Stimulated activated CD4-positive, alpha-beta T cell treated with anti-CD3 and anti-CD28 coated beads, Interleukin-2, amount 100 ng/mL, for 4 hours (primary cell): Measurements from ENCODE around the gene SAA1.
"Not testable (repeated sequence)": the region's sequence is repeated elsewhere in the genome, so short reads cannot be mapped to it uniquely, and the experiment has no call there.

Experiments used
- DNase-seq: peaks from one replicate; pipeline ENCODE4 v3.0.0-alpha.2; 2020; ENCODE audit warnings: low read depth

Gene SAA1

DNA sequence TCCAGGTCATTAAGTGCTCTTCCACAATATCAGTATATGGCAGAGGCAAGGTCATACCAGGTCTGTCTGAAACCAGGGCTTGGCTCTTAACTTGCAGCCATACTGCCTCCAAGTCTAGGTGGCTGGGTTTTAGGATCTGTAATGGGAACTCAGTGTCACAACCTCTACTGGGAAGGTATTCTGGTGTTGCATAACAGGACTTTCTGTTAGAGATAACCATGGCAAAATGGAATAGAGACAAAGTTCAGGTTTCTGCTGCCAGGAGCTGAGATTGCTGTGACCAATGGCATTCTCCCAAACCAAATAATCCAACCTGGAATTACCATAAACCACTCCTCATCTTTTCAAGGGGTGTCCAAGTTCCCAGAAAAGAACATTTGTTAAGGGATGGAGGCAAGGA is 6.8 kb upstream of the SAA1 start:
- DNase-seq, result no peak

DNA sequence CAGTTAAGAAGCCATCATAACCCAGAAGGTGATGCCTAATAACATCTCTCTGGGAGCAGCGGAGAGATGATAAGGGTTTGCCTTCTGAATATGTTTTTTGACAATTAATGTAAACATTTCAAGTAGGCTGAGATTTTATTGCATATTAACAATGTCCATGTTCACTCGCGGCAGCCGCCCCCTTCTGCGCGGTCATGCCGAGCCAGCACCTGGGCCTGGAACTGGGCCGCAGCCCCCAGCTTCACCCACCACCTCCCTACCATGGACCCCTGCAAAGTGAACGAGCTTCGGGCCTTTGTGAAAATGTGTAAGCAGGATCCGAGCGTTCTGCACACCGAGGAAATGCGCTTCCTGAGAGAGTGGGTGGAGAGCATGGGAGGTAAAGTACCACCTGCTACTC is 4.3 kb upstream of the SAA1 start:
- DNase-seq, result no peak

DNA sequence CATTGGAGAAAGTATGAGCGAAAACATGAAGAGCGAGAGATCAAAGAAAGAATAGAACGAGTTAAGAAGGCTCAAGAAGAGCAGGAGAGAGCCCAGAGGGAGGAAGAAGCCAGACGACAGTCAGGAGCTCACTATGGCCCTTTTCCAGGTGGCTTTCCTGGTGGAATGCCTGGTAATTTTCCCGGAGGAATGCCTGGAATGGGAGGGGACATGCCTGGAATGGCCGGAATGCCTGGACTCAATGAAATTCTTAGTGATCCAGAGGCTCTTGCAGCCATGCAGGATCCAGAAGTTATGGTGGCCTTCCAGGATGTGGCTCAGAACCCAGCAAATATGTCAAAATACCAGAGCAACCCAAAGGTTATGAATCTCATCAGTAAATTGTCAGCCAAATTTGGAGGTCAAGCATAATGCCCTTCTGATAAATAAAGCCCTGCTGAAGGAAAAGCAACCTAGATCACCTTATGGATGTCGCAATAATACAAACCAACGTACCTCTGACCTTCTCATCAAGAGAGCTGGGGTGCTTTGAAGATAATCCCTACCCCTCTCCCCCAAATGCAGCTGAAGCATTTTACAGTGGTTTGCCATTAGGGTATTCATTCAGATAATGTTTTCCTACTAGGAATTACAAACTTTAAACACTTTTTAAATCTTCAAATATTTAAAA is 3.2 kb upstream of the SAA1 start:
- DNase-seq, result not testable (repeated sequence)

DNA sequence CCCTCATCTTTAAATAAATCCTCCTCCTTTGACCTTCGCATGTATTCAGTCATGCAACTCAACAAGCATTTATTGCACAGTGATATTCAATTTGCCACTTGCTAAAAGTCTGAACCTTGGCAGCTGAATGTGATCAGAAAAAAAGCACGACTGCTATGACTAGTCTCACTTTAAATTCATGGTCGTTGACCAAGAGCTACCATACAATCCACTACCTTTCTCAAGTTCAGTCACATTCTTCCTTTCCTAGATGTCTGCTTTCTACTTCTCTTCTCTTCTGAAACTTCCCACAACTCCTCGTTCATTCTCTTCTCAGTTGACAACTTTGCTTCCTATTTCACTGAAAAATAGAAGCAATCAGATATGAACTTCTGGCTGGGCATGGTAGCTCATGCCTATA is 2.0 kb upstream of the SAA1 start:
- DNase-seq, result no peak

DNA sequence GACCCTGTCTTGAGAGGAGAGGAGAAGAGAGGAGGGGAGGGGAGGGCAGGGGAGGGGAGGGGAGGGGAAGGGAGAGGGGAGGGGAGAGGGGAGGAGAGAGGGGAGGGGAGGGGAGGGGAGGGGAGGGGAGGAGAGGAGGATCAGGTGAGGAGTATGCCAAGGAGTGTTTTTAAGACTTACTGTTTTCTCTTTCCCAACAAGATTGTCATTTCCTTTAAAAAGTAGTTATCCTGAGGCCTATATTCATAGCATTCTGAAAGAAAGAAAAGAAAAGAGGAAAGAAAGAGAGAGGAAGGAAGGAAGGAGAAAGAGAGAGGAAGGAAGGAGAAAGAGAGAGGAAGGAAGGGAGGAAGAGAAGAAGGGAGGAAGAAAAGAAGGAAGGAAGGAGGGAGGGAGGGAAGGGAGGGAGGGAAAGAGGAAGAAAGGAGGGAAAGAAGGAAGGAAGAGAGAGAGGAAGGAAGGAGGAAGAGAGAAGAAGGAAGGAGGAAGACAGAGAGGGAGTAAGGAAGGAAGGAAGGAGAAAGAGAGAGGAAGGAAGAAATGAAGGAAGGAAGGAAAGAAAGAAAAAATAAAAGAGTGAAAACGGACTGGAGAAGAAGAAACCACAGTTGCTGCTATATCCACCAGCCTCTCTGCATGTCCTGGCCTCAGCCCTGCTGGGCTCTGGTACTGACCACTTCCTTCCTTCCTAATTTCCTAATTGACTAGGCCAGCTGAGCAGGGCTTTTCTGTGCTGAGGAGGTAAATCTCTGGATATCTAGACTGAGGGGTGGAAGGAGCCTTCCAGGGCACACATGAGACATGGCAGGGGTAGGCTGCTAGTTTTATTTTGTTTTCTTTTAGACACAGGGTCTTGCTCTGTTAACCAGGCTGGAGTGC is 1.1 kb upstream of the SAA1 start:
- no peak for DNase-seq

DNA sequence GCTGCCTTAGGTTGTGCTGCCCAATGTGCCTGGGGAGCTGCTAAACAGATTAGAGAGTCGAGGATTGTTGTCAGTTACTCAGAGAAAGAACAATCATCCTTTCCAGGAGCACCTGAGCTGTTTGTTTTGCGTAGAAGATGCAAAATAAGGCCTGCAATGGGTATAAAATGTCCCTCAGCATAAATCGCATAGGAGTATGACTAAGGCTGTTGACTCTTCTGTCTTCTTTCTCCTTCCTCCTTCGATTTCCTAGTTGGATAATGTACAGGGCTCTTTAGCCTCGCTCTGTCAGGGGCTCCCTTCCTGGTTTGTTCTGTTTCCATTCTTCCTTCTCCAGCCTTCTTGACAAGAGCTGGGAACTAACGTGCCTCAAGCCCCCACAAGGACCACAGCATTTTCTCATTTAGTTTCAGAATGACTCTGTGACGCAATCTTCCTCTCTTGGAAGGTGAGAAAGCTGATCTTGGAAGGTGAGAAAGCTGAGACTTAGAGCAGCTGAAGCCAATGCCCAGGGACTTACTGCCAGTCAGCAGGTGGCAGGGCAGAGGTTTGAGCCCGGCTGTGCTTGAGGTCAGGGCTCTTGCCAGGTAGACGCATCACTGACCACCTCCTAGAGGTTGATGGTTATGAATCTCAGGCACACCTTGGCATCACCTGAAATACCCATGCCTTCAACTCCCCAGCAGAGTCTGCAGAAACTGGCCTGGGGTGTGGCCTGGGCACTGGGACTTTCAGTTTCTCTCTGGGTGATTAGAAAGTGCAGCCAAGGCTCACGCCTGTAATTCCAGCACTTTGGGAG is 1.5 kb downstream of the SAA1 start:
- not testable (repeated sequence) for DNase-seq

DNA sequence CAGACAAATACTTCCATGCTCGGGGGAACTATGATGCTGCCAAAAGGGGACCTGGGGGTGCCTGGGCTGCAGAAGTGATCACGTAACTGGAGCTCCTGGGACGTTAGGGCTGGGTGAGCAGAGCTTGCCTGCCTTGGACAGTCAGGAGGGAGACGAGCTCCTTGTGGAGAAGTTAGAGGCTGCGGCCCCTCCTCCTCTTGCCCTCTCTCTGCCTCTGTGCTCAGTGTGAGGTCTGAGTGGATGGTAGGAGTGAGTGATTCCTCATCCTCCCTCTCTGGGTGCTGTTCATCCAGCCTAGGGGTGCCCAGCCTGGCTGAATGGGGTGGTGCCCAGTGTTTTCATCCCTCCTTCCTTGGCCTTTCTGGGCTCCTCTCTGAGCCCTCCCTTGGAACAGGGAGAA is 3.2 kb downstream of the SAA1 start:
- DNase-seq, result not testable (repeated sequence)

DNA sequence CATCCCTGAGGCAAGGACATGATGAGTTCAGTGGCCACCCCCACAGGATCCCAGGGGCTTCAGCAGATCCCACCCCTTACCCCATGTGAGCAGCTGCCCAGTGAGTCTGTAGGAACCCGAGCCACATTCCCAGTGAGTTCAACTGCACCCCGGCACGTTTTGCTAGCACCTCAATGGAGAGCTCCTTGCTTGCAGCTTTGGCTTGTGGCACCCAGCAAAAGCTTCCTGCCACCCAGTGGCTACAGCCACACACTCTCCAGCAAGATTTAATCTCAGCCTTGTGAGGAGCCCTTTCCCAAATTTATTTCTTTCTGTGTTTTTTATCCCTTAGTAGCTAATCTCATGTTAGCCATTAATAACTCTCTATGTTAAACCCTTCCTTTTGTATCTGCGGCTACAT is 4.0 kb downstream of the SAA1 start:
- no peak for DNase-seq

DNA sequence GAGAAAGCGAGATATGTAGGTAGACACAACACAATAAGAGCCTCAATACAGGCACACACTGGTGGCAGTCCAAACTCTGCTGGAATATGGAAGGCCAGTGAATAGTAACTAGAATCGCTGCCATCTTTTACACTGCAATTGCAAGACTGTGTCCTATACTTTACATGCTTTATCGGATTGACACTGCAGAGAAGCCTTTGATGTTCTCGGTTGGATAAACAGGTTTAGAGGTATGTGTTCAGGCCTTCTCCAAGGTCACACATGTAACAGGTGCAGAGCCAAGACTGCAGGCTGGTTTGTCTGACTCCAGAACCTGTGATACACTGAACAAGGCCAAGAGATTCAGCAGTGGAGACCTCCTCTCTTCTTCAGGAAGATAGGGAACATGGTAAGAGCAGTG is 5.1 kb downstream of the SAA1 start:
- no peak for DNase-seq

DNA sequence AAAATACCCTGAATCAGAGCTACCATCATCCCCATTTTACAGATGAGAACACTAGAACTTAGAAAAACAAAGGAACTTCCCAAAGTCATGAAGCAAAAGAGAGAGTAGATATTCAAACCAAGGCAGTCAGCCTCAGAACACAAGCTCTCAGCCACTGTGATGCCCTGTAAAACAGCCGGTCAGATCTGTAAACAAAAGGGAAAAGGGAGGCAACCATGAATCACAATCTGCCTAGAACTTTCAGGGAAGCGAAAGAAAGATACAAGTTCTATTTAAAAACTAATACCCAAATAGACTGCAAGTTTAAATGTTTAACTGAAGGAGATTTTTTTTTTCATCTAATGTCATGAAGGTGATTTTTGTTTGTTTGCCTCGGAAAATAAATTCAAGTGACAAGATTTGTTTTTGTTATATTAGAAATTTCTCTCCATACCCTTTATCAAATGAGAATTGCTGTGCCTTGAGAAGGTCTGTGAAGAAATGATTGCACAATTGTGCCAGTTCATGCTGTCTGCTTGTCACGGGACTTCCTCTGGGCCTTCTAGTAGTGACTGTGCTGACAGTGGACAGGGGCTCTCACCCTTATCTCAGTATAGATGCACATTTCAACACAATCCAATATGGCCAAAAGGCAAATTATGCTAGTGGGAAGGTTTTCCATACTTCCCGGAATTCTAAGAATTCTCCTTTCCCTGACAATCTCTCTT is 11.7 kb downstream of the SAA1 start:
- DNase-seq, result no peak

DNA sequence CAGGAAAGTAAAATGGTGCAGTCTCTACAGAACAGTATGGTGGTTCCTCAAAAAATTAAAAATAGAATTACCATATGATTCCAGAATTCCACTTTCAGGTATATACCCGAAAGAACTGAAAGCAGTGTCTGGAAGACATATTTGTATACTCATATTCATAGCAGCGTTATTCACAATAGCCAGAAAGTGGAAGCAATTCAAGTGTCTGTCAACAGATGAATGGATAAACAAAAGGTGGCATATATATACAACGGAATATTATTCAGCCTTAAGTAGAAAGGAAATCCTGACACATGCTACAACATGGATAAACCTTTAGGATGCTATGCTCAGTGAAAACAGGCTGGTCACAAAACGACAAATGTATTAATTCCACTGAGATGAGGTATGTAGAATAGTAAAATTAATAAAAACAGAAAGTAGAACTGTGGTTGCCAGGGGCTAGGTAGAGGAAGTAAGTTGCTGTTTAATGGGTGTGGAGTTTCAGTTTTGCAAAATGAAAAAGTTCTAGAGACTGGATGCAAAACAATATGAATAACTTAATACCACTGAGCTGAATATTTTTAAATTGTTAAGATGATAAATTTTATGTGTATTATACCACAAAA is 14.5 kb downstream of the SAA1 start:
- no peak for DNase-seq

DNA sequence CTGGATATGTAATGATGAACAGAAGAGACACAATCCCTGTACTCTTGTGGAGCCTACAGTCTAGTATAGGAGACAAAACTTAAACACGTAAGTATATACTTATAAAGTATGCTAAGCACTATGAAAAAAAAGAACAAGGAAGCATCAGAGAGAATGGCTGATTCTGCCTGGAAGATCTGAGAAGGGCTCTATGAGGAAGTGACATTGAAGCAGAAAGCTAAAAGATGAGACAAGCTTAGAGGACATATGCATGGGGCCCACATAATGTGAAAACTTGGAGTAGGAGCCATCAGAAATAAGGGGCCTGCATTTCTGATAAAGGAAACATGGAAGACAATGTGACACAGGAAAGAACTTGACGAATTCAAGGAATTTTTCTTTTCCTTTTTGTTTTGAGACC is 16.6 kb downstream of the SAA1 start:
- DNase-seq, result no peak

DNA sequence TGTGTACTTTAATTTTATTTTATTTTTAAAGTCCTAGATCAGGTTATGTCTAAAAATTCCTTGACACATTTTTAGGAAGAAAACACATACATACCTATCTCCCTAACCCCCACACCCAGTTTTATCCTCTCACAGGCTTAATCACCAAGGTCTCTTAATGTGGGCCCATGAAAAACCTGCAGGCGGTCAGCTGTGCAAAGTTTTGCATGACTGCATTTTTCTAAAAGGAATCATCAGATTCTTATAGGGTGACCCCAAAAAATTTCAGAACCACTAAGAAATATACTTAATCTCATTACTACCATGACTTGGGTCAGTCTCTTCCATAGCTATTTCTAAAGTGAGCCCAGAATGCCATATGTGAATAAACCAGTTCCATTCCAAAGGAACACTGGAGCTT is 19.8 kb downstream of the SAA1 start:
- DNase-seq, result no peak

DNA sequence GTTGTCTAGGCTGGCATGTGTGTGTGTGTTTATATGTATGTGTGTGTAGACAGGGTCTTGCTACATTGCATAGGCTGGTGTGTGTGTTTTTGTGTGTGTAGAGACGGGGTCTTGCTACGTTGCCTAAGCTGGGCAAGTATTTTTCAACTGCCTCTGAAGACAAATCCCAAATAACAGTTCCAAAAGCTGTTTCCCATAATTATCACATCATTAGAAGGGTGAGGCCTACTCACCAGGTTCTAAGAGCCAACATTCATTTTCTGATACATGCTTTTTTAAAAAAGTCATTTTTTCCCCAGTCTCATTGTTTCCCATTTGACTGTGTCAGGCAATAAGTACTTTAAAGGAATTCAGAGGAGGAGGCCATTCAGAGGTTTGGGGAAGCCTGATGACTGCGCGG is 22.8 kb downstream of the SAA1 start:
- DNase-seq, result no peak

DNA sequence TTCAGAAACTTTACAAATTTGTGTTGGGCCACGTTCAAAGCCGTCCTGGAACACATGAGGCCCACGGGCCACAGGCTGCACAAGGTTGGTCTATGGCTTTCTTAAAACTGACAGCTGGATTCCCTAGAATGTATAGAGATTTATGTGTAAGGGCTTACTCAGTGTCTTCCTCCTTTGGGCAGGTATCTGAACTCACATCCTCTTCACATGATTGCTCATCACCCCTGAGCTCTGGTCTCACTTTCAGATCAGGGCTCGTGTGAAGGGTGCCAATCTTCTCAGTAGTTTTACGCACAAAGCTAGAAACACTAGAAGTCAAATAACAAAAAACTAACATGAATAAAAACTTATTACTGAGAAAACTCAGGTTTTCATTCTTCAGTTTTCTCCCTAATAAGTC is 28.8 kb downstream of the SAA1 start:
- no peak for DNase-seq

DNA sequence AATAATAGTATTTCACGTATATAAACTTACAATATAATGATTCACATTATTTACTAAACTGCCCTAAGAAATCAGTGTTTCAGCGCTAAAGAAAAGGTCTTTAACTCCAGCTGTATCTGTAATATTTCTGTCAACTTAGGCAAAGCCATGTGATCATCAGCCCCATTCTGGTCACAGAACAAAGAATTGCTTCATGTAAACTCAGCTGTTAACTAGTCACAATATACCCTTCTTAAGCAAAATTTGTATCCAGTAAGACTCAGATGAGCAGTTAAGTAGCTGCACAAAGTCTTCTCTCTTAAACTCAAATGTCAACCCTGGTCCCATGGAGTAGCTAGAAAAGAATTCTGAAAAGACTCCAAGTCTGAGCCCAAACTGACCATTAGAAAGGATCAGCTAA is 29.3 kb downstream of the SAA1 start:
- DNase-seq, result no peak

DNA sequence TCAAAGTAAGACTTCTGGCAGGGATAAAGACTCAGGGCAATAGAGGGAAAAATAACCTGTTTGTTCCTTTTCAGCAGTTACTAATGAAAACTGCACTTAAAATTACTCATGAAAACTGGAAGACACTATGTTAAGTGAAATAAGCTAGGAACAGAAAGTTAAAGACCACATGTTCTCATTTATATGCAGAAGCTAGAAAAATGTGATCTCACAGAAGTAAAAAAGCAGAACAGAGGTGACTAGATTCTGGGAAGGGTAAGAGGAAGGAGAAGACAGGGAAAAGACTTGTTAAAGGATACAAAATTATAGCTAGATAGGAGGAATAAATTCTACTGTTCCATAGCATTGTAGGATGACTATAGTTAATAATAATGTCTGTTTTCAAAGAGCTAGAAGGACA is 33.7 kb downstream of the SAA1 start:
- DNase-seq, result no peak

DNA sequence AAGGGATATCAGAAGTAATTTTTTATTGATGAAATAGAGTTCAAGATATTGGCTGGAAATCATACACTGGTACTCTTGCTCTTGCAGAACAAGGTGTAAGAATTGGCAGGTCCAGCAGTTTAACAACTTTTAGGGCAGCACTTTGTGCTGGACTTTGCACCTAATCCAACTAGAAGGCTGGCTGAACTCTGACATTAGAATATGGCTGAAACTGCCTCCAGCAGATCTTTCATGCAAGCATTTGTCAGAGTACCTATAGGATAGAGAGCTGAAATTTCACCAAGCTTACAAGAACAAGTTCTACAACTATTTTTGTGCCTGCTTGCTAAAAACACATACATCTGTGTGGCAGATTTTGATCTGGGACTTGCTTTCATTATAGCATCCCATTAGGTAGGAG is 38.7 kb downstream of the SAA1 start:
- DNase-seq, result no peak

DNA sequence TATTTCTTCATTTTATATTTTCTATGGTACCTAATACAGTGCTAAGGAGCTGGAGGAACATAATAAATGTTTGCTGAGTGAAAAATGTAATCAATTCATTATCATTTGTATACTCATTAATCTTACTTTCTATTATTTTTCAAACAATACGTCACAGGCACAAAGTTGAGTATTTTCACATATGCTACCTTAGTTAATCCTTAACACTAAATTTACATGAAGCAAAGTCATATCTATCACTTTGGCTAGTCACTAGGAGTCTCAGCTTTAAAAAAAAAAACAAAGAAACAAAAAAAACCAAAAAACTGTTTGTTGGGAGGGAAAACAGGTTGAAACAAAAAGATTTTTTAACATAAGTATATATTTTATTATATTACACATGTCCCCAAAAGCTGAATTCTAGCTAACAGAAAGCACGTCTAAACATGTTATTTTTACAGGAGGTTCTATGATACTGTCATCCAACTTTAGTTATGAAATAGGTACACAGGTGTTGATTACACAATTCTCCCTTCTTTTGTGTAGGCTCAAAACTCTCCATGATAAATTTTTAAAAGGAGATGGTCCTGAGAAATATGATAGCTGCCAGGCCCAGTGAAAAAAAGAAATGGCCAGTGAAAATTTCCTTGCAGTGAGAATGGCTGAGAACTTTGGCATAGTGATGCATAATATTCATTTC is 41.5 kb downstream of the SAA1 start:
- DNase-seq, result no peak

DNA sequence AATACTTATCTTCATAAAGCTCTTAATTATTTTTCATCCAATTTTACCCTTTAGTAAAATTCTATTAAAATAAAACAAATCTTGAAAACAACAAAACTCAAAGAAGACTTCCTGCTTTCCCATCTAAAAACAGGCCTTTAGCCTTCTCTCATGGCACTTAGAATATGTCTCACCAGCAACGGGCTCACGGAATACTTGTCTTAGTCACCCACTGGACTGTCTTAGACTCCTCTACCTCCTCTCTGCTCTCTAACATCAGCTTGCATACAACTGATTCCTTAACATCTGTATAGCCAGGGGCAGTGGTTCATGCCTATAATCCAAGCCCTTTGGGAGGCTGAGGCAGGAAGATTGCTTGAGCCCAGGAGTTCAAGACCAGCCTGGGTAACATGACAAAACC is 42.2 kb downstream of the SAA1 start:
- no peak for DNase-seq

DNA sequence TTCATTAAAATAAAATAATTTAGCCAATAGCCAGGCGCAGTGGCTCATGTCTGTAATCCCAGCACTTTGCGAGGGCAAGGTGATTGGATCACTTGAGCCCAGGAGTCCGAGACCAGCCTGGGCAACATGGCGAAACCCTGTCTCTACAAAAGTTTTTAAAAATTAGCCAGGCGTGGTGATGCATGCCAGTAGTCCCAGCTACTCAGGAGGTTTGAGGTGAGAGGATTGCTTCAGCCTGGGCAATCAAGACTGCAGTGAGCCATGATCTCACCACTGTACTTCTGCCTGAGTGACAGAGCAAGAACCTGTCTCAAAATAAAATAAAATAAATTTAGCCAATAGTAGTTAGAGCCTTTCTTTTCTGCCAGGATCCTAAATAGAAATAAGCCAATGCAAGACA is 43.6 kb downstream of the SAA1 start:
- DNase-seq, result no peak
